HCT116 (cell line): ENCODE results near the gene SCN3A. TPM values are rescaled to one million over a fixed set of nuclear protein-coding genes. Genes with fewer than 3 reads are reported as not detected.

Experiments used
- ATAC-seq: fragments of 200-7000 bp; cut with Tn5 transposase; 2 replicates; pipeline ENCODE4 v1.9.1; 2020; ENCODE audit warnings: mild to moderate bottlenecking, moderate library complexity
- BruUV-seq: library from RNA; stranded (reverse); fragments of 400-500 nt; replicated peaks from 2 replicates; lab custom pipeline; 2021; lab: Mats Ljungman, UMichigan
- CTCF ChIA-PET: fragments of 300-600 bp; sonication (Branson Sonifier 250); formaldehyde crosslinking; loops from one replicate; lab custom pipeline; 2021; ENCODE audit warnings: antibody characterized with exemption; lab: Charles Lee
- POLR2A ChIA-PET: fragments of 300-600, 350-600 bp; sonication (Branson Sonifier 250); formaldehyde crosslinking; loops from one replicate; lab custom pipeline; 2021; ENCODE audit warnings: antibody characterized with exemption; lab: Charles Lee
- RAD21 ChIA-PET, 2 experiments: fragments of 300-600 bp; sonication (Branson Sonifier 250); formaldehyde crosslinking; loops; one replicate each; lab custom pipeline; 2023; ENCODE audit warnings: low total read pairs in 2 of 2; ENCODE audit not compliant: uncharacterized antibody in 2 of 2, unreplicated experiment in 2 of 2, low non-redundant PET in 1 of 2; lab: Charles Lee
- DNase-seq: peaks from one replicate; pipeline ENCODE4 v3.0.0-alpha.2; 2010; ENCODE audit warnings: low read depth, low spot score
- H2AFZ ChIP-seq: fragments of 200-600 bp; shearing (Covaris generic), sonication (generic); 2 replicates; pipeline ENCODE4 v1.6.1; 2017; ENCODE audit warnings: low read depth, mixed run types, mixed read lengths, antibody characterized with exemption, low read length; ENCODE audit not compliant: poor library complexity, severe bottlenecking
- H3K27ac ChIP-seq: 2 replicates; pipeline ENCODE4 v1.5.1; 2012; ENCODE audit warnings: low read depth, low read length
- H3K27me3 ChIP-seq: fragments of 200-600 bp; sonication (generic); 2 replicates; pipeline ENCODE4 v1.6.1; 2016; ENCODE audit warnings: mixed run types, low read length, mixed read lengths; ENCODE audit not compliant: insufficient read depth
- H3K36me3 ChIP-seq, 2 experiments: fragments of 200-500 bp in 1 of 2; fragments of 200-600 bp in 1 of 2; sonication (Bioruptor generic) in 1 of 2; sonication (generic) in 1 of 2; 2 replicates each; pipeline versions ENCODE4 v1.5.1 to v1.6.1; 2014 to 2016; ENCODE audit warnings: low read length in 2 of 2, inconsistent platforms in 1 of 2, mixed read lengths in 1 of 2, mixed run types in 1 of 2; ENCODE audit not compliant: insufficient read depth in 2 of 2, control insufficient read depth in 1 of 2
- H3K4me1 ChIP-seq, 2 experiments: fragments of 200-600 bp in 1 of 2; sonication (generic) in 1 of 2; 2 replicates each; pipeline versions ENCODE4 v1.5.1 to v1.6.1; 2012 to 2017; ENCODE audit warnings: low read length in 2 of 2, inconsistent platforms in 1 of 2, mild to moderate bottlenecking in 1 of 2, mixed read lengths in 1 of 2, mixed run types in 1 of 2, moderate library complexity in 1 of 2; ENCODE audit not compliant: insufficient read depth in 2 of 2, control insufficient read depth in 1 of 2
- H3K4me2 ChIP-seq: fragments of 200-600 bp; sonication (generic); 2 replicates; pipeline ENCODE4 v1.6.1; 2017; ENCODE audit warnings: mixed run types, low read length, mixed read lengths
- H3K4me3 ChIP-seq, 2 experiments: fragments of 200-600 bp in 1 of 2; sonication (generic) in 1 of 2; replicated peaks in 1 of 2; 2 replicates each; pipeline ENCODE4 v1.5.1; 2011 to 2016; ENCODE audit warnings: low read length in 2 of 2, control low read depth in 1 of 2, low read depth in 1 of 2, mild to moderate bottlenecking in 1 of 2, mixed read lengths in 1 of 2, mixed run types in 1 of 2
- H3K79me2 ChIP-seq: fragments of 200-600 bp; sonication (generic); 2 replicates; pipeline ENCODE4 v1.6.1; 2017; ENCODE audit warnings: mild to moderate bottlenecking, mixed run types, low read length, moderate library complexity, mixed read lengths; ENCODE audit not compliant: insufficient read depth
- H3K9ac ChIP-seq: fragments of 200-600 bp; sonication (generic); 2 replicates; pipeline ENCODE4 v1.6.1; 2016; ENCODE audit warnings: low read length, mixed read lengths
- H3K9me2 ChIP-seq: fragments of 200-600 bp; sonication (generic), shearing (Covaris generic); 2 replicates; pipeline ENCODE4 v1.6.1; 2017; ENCODE audit warnings: mixed run types, mild to moderate bottlenecking, moderate library complexity; ENCODE audit not compliant: insufficient read depth
- H3K9me3 ChIP-seq, 2 experiments: fragments of 200-500 bp in 1 of 2; fragments of 200-600 bp in 1 of 2; sonication (Bioruptor generic) in 1 of 2; sonication (generic) in 1 of 2; 2 replicates each; pipeline ENCODE4 v1.6.1; 2014 to 2017; ENCODE audit warnings: low read length in 2 of 2, mixed read lengths in 2 of 2, inconsistent platforms in 1 of 2, low read depth in 1 of 2, mild to moderate bottlenecking in 1 of 2, mixed run types in 1 of 2, moderate library complexity in 1 of 2; ENCODE audit not compliant: control insufficient read depth in 1 of 2, insufficient read depth in 1 of 2
- H4K20me1 ChIP-seq: fragments of 200-600 bp; sonication (generic), shearing (Covaris generic); 2 replicates; pipeline ENCODE4 v1.6.1; 2017; ENCODE audit warnings: mixed run types, mild to moderate bottlenecking, moderate library complexity; ENCODE audit not compliant: insufficient read depth
- CBX3 ChIP-seq: IDR thresholded peaks from 2 replicates; pipeline ENCODE4 v1.6.1; 2012; ENCODE audit warnings: low read depth
- CEBPB ChIP-seq: IDR thresholded peaks from 2 replicates; pipeline ENCODE4 v1.6.1; 2012; ENCODE audit warnings: low read depth
- EGR1 ChIP-seq: IDR thresholded peaks from 2 replicates; pipeline ENCODE4 v1.6.1; 2012; ENCODE audit warnings: low read depth
- ELF1 ChIP-seq: IDR thresholded peaks from 2 replicates; pipeline ENCODE4 v1.6.1; 2012; ENCODE audit warnings: low read depth, borderline replicate concordance
- EZH2 ChIP-seq: fragments of 200-600 bp; sonication (generic); IDR thresholded peaks from 2 replicates; pipeline ENCODE4 v1.6.1; 2017; ENCODE audit warnings: antibody characterized with exemption, mixed run types
- EZH2phosphoT487 ChIP-seq: fragments of 200-600 bp; IDR thresholded peaks from 2 replicates; pipeline ENCODE4 v1.6.1; 2018; ENCODE audit warnings: antibody characterized with exemption, borderline replicate concordance
- FOSL1 ChIP-seq: IDR thresholded peaks from 2 replicates; pipeline ENCODE4 v1.6.1; 2012; ENCODE audit warnings: low read depth
- POLR2AphosphoS5 ChIP-seq: IDR thresholded peaks from 2 replicates; pipeline ENCODE4 v1.6.1; 2011; ENCODE audit warnings: mild to moderate bottlenecking, low read depth, low read length, moderate library complexity
- SIN3A ChIP-seq: IDR thresholded peaks from 2 replicates; pipeline ENCODE4 v1.6.1; 2012; ENCODE audit warnings: low read depth
- SP1 ChIP-seq: IDR thresholded peaks from 2 replicates; pipeline ENCODE4 v1.6.1; 2012; ENCODE audit warnings: low read depth
- SRF ChIP-seq: IDR thresholded peaks from 2 replicates; pipeline ENCODE4 v1.6.1; 2012; ENCODE audit warnings: low read depth
- TCF7L2 ChIP-seq: IDR thresholded peaks from 2 replicates; pipeline ENCODE4 v1.7.0; 2011; ENCODE audit warnings: borderline replicate concordance, inconsistent platforms; ENCODE audit not compliant: insufficient read depth, insufficient read length; ENCODE audit errors: extremely low read depth
- intact Hi-C: fragments of 100-400 bp; cut with micrococcal nuclease; formaldehyde crosslinking; loops from 2 replicates; pipeline ENCODE4 v1.10.0; 2022
- total RNA-seq: library from RNA; stranded (reverse); gene quantifications from one replicate; pipeline ENCODE4 v1.2.1, GENCODE V29; 2021; ENCODE audit not compliant: unreplicated experiment
- TF ChIP-seq, protein P1 (sequence below), 3 experiments: fragments of 200-600 bp in 1 of 3; sonication (generic) in 1 of 3; IDR thresholded peaks in 2 of 3; conservative IDR thresholded peaks in 1 of 3; 2 replicates each; pipeline ENCODE4 v1.5.1; 2012 to 2017; ENCODE audit warnings: low read depth in 2 of 3, low read length in 2 of 3, antibody characterized with exemption in 1 of 3, borderline replicate concordance in 1 of 3, control low read depth in 1 of 3, mild to moderate bottlenecking in 1 of 3, mixed read lengths in 1 of 3, mixed run types in 1 of 3, moderate library complexity in 1 of 3; ENCODE audit not compliant: insufficient read depth in 1 of 3
- TF ChIP-seq, protein P2 (sequence below): IDR thresholded peaks from 2 replicates; pipeline ENCODE4 v1.6.1; 2012; ENCODE audit warnings: low read depth

The SCN3A gene
- total RNA-seq, 1 experiment from 2014 or later = not detected

DNA sequence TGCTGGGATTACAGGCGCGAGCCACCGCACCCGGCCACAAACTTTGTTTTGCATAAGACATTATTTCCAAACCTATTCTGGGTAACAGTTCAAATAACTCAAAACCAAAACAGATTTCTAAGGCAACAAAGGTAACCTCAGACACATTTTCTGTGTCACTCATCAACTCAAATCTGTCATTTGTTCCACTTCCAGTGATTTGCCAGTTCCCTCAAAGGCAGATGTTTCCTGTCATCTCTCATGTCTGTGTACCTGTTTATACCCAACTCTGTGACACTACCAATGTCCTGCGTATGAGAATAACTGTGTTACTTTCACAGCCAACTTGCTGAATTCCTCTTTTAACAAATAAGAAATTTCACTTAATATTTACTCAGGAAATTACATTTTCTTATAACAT lies 54.4 kb downstream of the SCN3A start:
- ChIA-PET POLR2A (no interaction called here), CTCF (no interaction called here), RAD21 (no interaction called here)
- Histone ChIP-seq H3K27me3 (peaks cover 26% of the 10 kb centered on the region), H3K36me3 (no peaks in the 10 kb centered on the region), H3K9me2 (no peaks in the 10 kb centered on the region), H3K4me3 (no peak overlapping the region), H3K4me1 (no peaks in the 10 kb centered on the region), H3K4me2 (no peak overlapping the region), H3K27ac (no peak overlapping the region), H4K20me1 (no peaks in the 10 kb centered on the region; the same call in 1 of the 2 replicates), H3K79me2 (no peaks in the 10 kb centered on the region), H3K9ac (no peak overlapping the region), H2AFZ (no peak overlapping the region), H3K9me3 (no peaks in the 10 kb centered on the region)
- no TSS peak for BruUV-seq
- intact Hi-C loops = no loop called here
- ATAC-seq (no peak), DNase-seq (no peak)
- TF ChIP-seq TCF7L2 (no peak), CEBPB (no peak), EZH2phosphoT487 (no peak), EGR1 (no peak), SRF (no peak)

DNA sequence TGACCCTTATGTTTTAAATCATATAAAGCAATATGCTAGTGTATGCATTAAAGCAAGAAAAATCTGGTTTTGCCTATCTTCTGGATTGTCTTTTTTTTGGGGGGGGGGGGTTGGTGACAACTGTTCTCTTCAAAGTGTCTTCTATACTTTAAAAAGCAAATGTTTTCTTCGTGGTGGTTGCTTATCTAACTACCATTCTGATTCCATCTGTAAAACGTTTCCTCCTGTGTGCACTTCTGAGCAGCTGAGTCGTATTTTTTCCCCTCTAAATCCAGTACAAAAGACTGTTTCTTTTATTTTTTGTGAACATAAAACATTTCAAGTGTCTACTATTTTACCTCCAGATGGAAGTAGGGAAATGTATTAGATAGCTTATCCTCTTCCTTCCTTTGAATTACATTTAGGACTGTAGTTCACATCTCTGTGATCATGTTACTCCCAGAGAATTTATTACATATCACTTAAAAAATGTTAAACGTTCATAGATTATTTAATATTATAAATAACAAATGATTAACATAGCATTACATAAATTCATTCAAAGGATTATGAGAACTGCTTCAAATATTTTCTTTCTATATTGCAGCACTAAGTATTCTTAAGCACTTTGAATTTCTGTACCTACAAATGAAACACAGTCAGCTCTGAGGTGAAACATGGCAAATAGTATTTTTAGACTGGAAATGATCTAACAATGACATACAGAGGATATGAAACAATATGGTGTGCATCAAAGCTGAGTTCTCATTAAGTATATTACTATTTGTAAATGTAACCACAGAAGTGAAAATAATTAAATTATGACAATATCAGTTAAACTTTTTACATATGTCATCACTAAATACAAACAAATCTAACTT lies 56.4 kb downstream of the SCN3A start:
- H3K4me3 ChIP-seq = no peak overlapping the region
- no peak for ATAC-seq
- H3K36me3 ChIP-seq = no peaks in the 10 kb centered on the region
- no peak for DNase-seq
- intact Hi-C loops = no loop called here
- no peaks in the 10 kb centered on the region for H3K9me2 ChIP-seq
- ChIA-PET CTCF (no interaction called here), RAD21 (no interaction called here), POLR2A (no interaction called here)
- H2AFZ ChIP-seq = no peak overlapping the region
- H3K4me1 ChIP-seq = no peaks in the 10 kb centered on the region
- H3K9ac ChIP-seq = no peak overlapping the region
- no peaks in the 10 kb centered on the region for H3K9me3 ChIP-seq
- no peak overlapping the region for H3K27ac ChIP-seq
- no peaks in the 10 kb centered on the region for H3K79me2 ChIP-seq
- H3K27me3 ChIP-seq = peaks cover 31% of the 10 kb centered on the region
- BruUV-seq = no TSS peak
- H3K4me2 ChIP-seq = no peak overlapping the region
- no peaks in the 10 kb centered on the region; the same call in 1 of the 2 replicates for H4K20me1 ChIP-seq
- TF ChIP-seq SP1 (no peak), CBX3 (no peak), EGR1 (no peak), ELF1 (no peak), SIN3A (no peak), EZH2 (no peak), POLR2AphosphoS5 (no peak), CEBPB (no peak), FOSL1 (no peak), TCF7L2 (no peak)
- TF ChIP-seq, protein P1, sequence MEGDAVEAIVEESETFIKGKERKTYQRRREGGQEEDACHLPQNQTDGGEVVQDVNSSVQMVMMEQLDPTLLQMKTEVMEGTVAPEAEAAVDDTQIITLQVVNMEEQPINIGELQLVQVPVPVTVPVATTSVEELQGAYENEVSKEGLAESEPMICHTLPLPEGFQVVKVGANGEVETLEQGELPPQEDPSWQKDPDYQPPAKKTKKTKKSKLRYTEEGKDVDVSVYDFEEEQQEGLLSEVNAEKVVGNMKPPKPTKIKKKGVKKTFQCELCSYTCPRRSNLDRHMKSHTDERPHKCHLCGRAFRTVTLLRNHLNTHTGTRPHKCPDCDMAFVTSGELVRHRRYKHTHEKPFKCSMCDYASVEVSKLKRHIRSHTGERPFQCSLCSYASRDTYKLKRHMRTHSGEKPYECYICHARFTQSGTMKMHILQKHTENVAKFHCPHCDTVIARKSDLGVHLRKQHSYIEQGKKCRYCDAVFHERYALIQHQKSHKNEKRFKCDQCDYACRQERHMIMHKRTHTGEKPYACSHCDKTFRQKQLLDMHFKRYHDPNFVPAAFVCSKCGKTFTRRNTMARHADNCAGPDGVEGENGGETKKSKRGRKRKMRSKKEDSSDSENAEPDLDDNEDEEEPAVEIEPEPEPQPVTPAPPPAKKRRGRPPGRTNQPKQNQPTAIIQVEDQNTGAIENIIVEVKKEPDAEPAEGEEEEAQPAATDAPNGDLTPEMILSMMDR (IDR thresholded peaks at IDR 0.05 in 2 of 3, conservative IDR thresholded peaks at IDR 0.05 in 1 of 3; ENCODE audit: borderline replicate concordance in 1 of 3, insufficient read depth in 1 of 3, low read depth in 2 of 3, low read length in 2 of 3) = no peak
- TF ChIP-seq, protein P2, sequence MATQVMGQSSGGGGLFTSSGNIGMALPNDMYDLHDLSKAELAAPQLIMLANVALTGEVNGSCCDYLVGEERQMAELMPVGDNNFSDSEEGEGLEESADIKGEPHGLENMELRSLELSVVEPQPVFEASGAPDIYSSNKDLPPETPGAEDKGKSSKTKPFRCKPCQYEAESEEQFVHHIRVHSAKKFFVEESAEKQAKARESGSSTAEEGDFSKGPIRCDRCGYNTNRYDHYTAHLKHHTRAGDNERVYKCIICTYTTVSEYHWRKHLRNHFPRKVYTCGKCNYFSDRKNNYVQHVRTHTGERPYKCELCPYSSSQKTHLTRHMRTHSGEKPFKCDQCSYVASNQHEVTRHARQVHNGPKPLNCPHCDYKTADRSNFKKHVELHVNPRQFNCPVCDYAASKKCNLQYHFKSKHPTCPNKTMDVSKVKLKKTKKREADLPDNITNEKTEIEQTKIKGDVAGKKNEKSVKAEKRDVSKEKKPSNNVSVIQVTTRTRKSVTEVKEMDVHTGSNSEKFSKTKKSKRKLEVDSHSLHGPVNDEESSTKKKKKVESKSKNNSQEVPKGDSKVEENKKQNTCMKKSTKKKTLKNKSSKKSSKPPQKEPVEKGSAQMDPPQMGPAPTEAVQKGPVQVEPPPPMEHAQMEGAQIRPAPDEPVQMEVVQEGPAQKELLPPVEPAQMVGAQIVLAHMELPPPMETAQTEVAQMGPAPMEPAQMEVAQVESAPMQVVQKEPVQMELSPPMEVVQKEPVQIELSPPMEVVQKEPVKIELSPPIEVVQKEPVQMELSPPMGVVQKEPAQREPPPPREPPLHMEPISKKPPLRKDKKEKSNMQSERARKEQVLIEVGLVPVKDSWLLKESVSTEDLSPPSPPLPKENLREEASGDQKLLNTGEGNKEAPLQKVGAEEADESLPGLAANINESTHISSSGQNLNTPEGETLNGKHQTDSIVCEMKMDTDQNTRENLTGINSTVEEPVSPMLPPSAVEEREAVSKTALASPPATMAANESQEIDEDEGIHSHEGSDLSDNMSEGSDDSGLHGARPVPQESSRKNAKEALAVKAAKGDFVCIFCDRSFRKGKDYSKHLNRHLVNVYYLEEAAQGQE = no peak
